ENCODE results near the gene ZEB2. TPM values are rescaled to one million over a fixed set of nuclear protein-coding genes. Genes with fewer than 3 reads are reported as not detected.

ZEB2 gene
- total and polyA plus RNA-seq, 2 donors (not counting 3 experiments of a cell fraction or from before 2014, with no cell fraction given), result 17.9 to 49.6 TPM

DNA sequence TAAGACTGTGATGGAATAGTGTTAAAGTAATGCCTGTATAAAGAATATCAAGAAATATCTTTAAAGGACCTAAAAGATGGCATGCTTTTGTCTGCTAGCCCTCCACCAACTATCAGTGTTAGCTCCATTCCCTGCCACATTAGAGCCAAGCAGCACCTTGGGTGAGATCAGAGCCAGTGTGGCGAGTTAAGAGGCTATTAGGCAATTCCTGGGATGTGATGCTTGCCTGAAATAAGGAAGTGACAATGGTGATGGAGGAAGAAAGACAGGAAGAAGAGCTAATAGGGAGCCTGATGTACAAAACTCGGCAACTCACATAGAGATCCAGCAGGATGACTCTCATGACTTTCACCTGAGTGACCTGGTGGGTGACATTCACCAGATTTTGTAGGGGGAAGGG lies 143.5 kb downstream of the ZEB2 start:
- dilution Hi-C loops (cut with MboI; ENCODE audit: extremely low pct_ligation_motif_present, low sequenced_read_pairs), result no loop called here
- H3K79me2 ChIP-seq (ENCODE audit: control insufficient read depth, insufficient read depth, low read length), result no peaks in the 10 kb centered on the region
- H3K9me3 ChIP-seq (replicated peaks; ENCODE audit: control insufficient read depth, insufficient read depth, low read length), result no peaks in the 10 kb centered on the region
- H3K36me3 ChIP-seq (ENCODE audit: control insufficient read depth in 2 of 2, extremely low read depth in 1 of 2, insufficient read depth in 2 of 2, low read length in 2 of 2), result no peaks in the 10 kb centered on the region
- intact Hi-C loops (cut with micrococcal nuclease), result no loop called here
- no peak overlapping the region for H3K9ac ChIP-seq (replicated peaks; ENCODE audit: extremely low read depth, insufficient read depth, low read length)
- H3K9me1 ChIP-seq (replicated peaks; ENCODE audit: control insufficient read depth, extremely low read depth, insufficient read depth, low read length), result no peaks in the 10 kb centered on the region
- POLR2A ChIA-PET, result no interaction called here
- no peak overlapping the region for H3K4me3 ChIP-seq (replicated peaks in 1 of 3; ENCODE audit: insufficient read depth in 1 of 3, low read depth in 1 of 3, low read length in 3 of 3)
- DNase-seq (ENCODE audit: low read depth, low spot score) (no peak), FAIRE-seq (no peak)
- no peaks in the 10 kb centered on the region for H4K20me1 ChIP-seq (replicated peaks; ENCODE audit: control insufficient read depth, extremely low read depth, insufficient read depth, low read length)
- no TSS peak for BruUV-seq (replicated peaks)
- H3K27me3 ChIP-seq (ENCODE audit: control insufficient read depth in 2 of 2, insufficient read depth in 2 of 2, low read length in 2 of 2), result no peaks in the 10 kb centered on the region
- H2AFZ ChIP-seq (ENCODE audit: low read depth, low read length), result no peak overlapping the region
- no peak overlapping the region for H3K4me2 ChIP-seq (ENCODE audit: insufficient read depth, low read length)
- no peak overlapping the region for H3K27ac ChIP-seq (ENCODE audit: insufficient read depth, low read depth, low read length)
- CTCF ChIA-PET, result no interaction called here
- H3K4me1 ChIP-seq (ENCODE audit: control insufficient read depth, extremely low read depth, insufficient read depth, low read length), result peaks cover 3% of the 10 kb centered on the region
- TF ChIP-seq MAX (IDR thresholded peaks at IDR 0.05; ENCODE audit: insufficient read depth, insufficient read length) (no peak), POLR2AphosphoS5 (IDR thresholded peaks at IDR 0.05; ENCODE audit: insufficient read depth, low read depth, low read length) (no peak), FOS (IDR thresholded peaks at IDR 0.05; ENCODE audit: borderline replicate concordance, insufficient read depth, low read length) (no peak), MYC (IDR thresholded peaks at IDR 0.05; ENCODE audit: low read depth, low read length) (no peak), CTCF (IDR thresholded peaks at IDR 0.05; ENCODE audit: extremely low read depth in 1 of 2, insufficient read depth in 1 of 2, low read depth in 1 of 2, low read length in 2 of 2) (no peak), POLR2A (IDR thresholded peaks at IDR 0.05; ENCODE audit: low read depth, low read length) (no peak), JUN (IDR thresholded peaks at IDR 0.05; ENCODE audit: borderline replicate concordance, insufficient read depth, insufficient read length, low read depth) (no peak), EZH2 (IDR thresholded peaks at IDR 0.05; ENCODE audit: borderline replicate concordance, low read depth, low read length, severe bottlenecking) (no peak), GATA2 (IDR thresholded peaks at IDR 0.05; ENCODE audit: insufficient read depth, insufficient read length, low read depth, low read length) (no peak)

Measured in endothelial cell of umbilical vein (primary cell).